Activated naive CD4-positive, alpha-beta T cell treated with anti-CD3 and anti-CD28 coated beads, Interleukin-2, amount 10 ng/mL, durations not matched to agents 7 days and 5 days (primary cell): ENCODE measurements around the gene UQCC5.

Experiments used
- CTCF ChIA-PET: fragments of 350-600 bp; sonication (Branson Sonifier 250); formaldehyde crosslinking; loops from one replicate; lab custom pipeline; 2021; ENCODE audit warnings: antibody characterized with exemption; lab: Charles Lee
- DNase-seq: peaks from one replicate; pipeline ENCODE4 v3.0.0-alpha.2; 2020
- H3K27ac Mint-ChIP-seq: one replicate; pipeline ENCODE4 v1.8.0; 2021; ENCODE audit warnings: mild to moderate bottlenecking, moderate library complexity, mixed read lengths
- H3K27me3 Mint-ChIP-seq: one replicate; pipeline ENCODE4 v1.8.0; 2021; ENCODE audit warnings: mild to moderate bottlenecking, mixed read lengths
- H3K36me3 Mint-ChIP-seq: one replicate; pipeline ENCODE4 v1.8.0; 2021; ENCODE audit warnings: mixed read lengths
- H3K4me1 Mint-ChIP-seq: one replicate; pipeline ENCODE4 v1.8.0; 2021; ENCODE audit warnings: mixed read lengths
- H3K4me3 Mint-ChIP-seq: one replicate; pipeline ENCODE4 v1.8.0; 2021; ENCODE audit warnings: mild to moderate bottlenecking, moderate library complexity, mixed read lengths
- H3K9me3 Mint-ChIP-seq: one replicate; pipeline ENCODE4 v1.8.0; 2021; ENCODE audit warnings: mixed read lengths

Gene UQCC5

GRCh38 chr3:52574056-52574965 is 37.9 kb downstream of the UQCC5 start:
- no peaks in the 10 kb centered on the region for H3K27me3 Mint-ChIP-seq
- H3K9me3 Mint-ChIP-seq: no peaks in the 10 kb centered on the region
- DNase-seq: no peak
- H3K4me1 Mint-ChIP-seq: no peaks in the 10 kb centered on the region
- H3K36me3 Mint-ChIP-seq: peaks cover 53% of the 10 kb centered on the region
- H3K4me3 Mint-ChIP-seq: no peak overlapping the region
- CTCF ChIA-PET: interaction anchor here (0.9 kb wide), 1 partner anchor 14 kb away, joined by 3 read pairs; no protein-coding TSS in a partner anchor
- H3K27ac Mint-ChIP-seq: no peak overlapping the region
